SU-DHL-6 (cell line): ENCODE data around the gene ARHGAP26.

Experiments used
- CTCF ChIP-seq: fragments of 200-600 bp; sonication (generic); IDR thresholded peaks from one replicate; pipeline ENCODE4 v1.5.1; 2017; ENCODE audit warnings: antibody characterized with exemption, mild to moderate bottlenecking, low read length, moderate library complexity; ENCODE audit not compliant: insufficient read depth, poor library complexity, severe bottlenecking
- EZH2phosphoT487 ChIP-seq: fragments of 200-600 bp; sonication (generic), shearing (Covaris generic); conservative IDR thresholded peaks from 2 replicates; pipeline ENCODE4 v1.6.1; 2018; ENCODE audit warnings: mild to moderate bottlenecking, antibody characterized with exemption, low read length, moderate library complexity, mixed read lengths

GRCh38 chr5:142749321-142749720 is 20.9 kb upstream of the ARHGAP26 start:
- TF ChIP-seq CTCF (no peak), EZH2phosphoT487 (no peak)
